HepG2 (cell line): ENCODE results near the gene PFKL. TPM values are rescaled to one million over a fixed set of nuclear protein-coding genes. Genes with fewer than 3 reads are reported as not detected.

Experiments used
- ATAC-seq: fragments of 200-7000 bp; cut with Tn5 transposase; 3 replicates; pipeline ENCODE4 v1.9.1; 2020; ENCODE audit warnings: mild to moderate bottlenecking, moderate library complexity
- BruUV-seq: library from RNA; stranded (reverse); fragments of 400-500 nt; replicated peaks from 2 replicates; lab custom pipeline; 2021; lab: Mats Ljungman, UMichigan
- CTCF ChIA-PET: fragments of 300-600 bp; formaldehyde crosslinking; extraction: SDS; loops from one replicate; lab custom pipeline; 2021; ENCODE audit warnings: low total read pairs, inconsistent platforms, low intra/inter-chr PET ratio; lab: Yijun Ruan, JAX
- POLR2A ChIA-PET: fragments of 350-600 bp; sonication (Branson Sonifier 250); formaldehyde crosslinking; loops from one replicate; lab custom pipeline; 2020; ENCODE audit warnings: antibody characterized with exemption, inconsistent platforms; lab: Yijun Ruan, JAX
- DNase-seq: peaks from one replicate; pipeline ENCODE4 v3.0.0-alpha.2; 2015; ENCODE audit warnings: low spot score
- FAIRE-seq: peaks from 3 replicates; lab custom pipeline; 2011; peaks lifted over from hg19 to GRCh38; lab: Jason Lieb, UNC
- H2AFZ ChIP-seq: one replicate; pipeline ENCODE4 v1.6.1; 2011; ENCODE audit warnings: low read length, inconsistent platforms
- H3K27ac ChIP-seq: fragments of 300-600 bp; 3 replicates; pipeline ENCODE4 v1.8.0; 2011; ENCODE audit warnings: mixed run types, mild to moderate bottlenecking, mixed read lengths, low read length, inconsistent platforms; ENCODE audit not compliant: insufficient read depth; ENCODE audit errors: extremely low read length
- H3K27me3 ChIP-seq, 2 experiments: fragments of 200-600 bp in 1 of 2; 2 replicates in 1 of 2; 3 replicates in 1 of 2; pipeline versions ENCODE4 v1.6.0 to v1.8.0; 2011; ENCODE audit warnings: low read length in 2 of 2, mild to moderate bottlenecking in 2 of 2, moderate library complexity in 2 of 2, inconsistent platforms in 1 of 2; ENCODE audit not compliant: insufficient read depth in 2 of 2, control insufficient read depth in 1 of 2
- H3K36me3 ChIP-seq, 2 experiments: fragments of 200-600 bp in 1 of 2; replicated peaks in 1 of 2; 2 replicates in 1 of 2; 3 replicates in 1 of 2; pipeline versions ENCODE4 v1.5.1 to v1.8.0; 2011; ENCODE audit warnings: low read length in 2 of 2, inconsistent platforms in 1 of 2; ENCODE audit not compliant: insufficient read depth in 2 of 2, control insufficient read depth in 1 of 2
- H3K4me1 ChIP-seq: 2 replicates; pipeline ENCODE4 v1.5.1; 2012; ENCODE audit warnings: low read length, inconsistent platforms; ENCODE audit not compliant: insufficient read depth
- H3K4me2 ChIP-seq: 2 replicates; pipeline ENCODE4 v1.6.0; 2011; ENCODE audit warnings: low read depth, low read length, inconsistent platforms
- H3K4me3 ChIP-seq, 3 experiments: fragments of 200-600 bp in 1 of 3; sonication (generic), shearing (Covaris generic) in 1 of 3; replicated peaks in 1 of 3; 2 replicates each; pipeline ENCODE4 v1.5.1; 2011 to 2016; ENCODE audit warnings: low read length in 3 of 3, inconsistent platforms in 2 of 3, low read depth in 2 of 3, mild to moderate bottlenecking in 2 of 3, control low read depth in 1 of 3, mixed read lengths in 1 of 3; ENCODE audit not compliant: insufficient read depth in 1 of 3
- H3K79me2 ChIP-seq: one replicate; pipeline ENCODE4 v1.6.1; 2011; ENCODE audit warnings: low read length, inconsistent platforms; ENCODE audit not compliant: insufficient read depth
- H3K9ac ChIP-seq: 2 replicates; pipeline ENCODE4 v1.6.0; 2011; ENCODE audit warnings: mild to moderate bottlenecking, low read depth, low read length, inconsistent platforms; ENCODE audit not compliant: insufficient read depth
- H3K9me3 ChIP-seq: 2 replicates; pipeline ENCODE4 v1.5.1; 2012; ENCODE audit warnings: mild to moderate bottlenecking, low read length
- H4K20me1 ChIP-seq: 2 replicates; pipeline ENCODE4 v1.6.0; 2011; ENCODE audit warnings: inconsistent platforms, mild to moderate bottlenecking, low read length, moderate library complexity; ENCODE audit not compliant: insufficient read depth
- HOXA5 ChIP-seq: sonication (generic); formaldehyde crosslinking; IDR thresholded peaks from 2 replicates; pipeline ENCODE4 v1.4.0; 2020; ENCODE audit warnings: missing genetic modification reagents
- TFDP1 ChIP-seq: IDR thresholded peaks from 2 replicates; pipeline ENCODE4 v1.6.1; 2016; ENCODE audit warnings: missing compliant biosample characterization, missing genetic modification reagents, borderline replicate concordance
- ZFP1 ChIP-seq: IDR thresholded peaks from 2 replicates; pipeline ENCODE4 v1.6.1; 2016
- ZNF556 ChIP-seq: sonication (generic); formaldehyde crosslinking; IDR thresholded peaks from 2 replicates; pipeline ENCODE4 v1.4.0; 2020; ENCODE audit warnings: mild to moderate bottlenecking, missing genetic modification reagents, borderline replicate concordance
- ZNF83 ChIP-seq: sonication (generic); formaldehyde crosslinking; IDR thresholded peaks from 2 replicates; pipeline ENCODE4 v1.4.0; 2020; ENCODE audit warnings: missing genetic modification reagents, mild to moderate bottlenecking, borderline replicate concordance
- ZSCAN12 ChIP-seq: sonication (generic); formaldehyde crosslinking; IDR thresholded peaks from 2 replicates; pipeline ENCODE4 v1.9.0; 2021; ENCODE audit warnings: mild to moderate bottlenecking, missing genetic modification reagents
- WGBS: methylation state at CpG from one replicate; pipeline ENCODE4 v1.1.6; 2017; ENCODE audit warnings: low lambda C conversion rate; 5-methylcytosine and 5-hydroxymethylcytosine counted together
- in situ Hi-C: cut with HindIII; loops from 2 replicates; pipeline ENCODE4 v1.10.0; 2017; ENCODE audit warnings: low pct_unique_long_range_greater_than_20kb; ENCODE audit not compliant: extremely low pct_ligation_motif_present
- intact Hi-C: fragments of 100-400 bp; cut with micrococcal nuclease; formaldehyde crosslinking; loops from one replicate; pipeline ENCODE4 v1.10.0; 2022; ENCODE audit not compliant: unreplicated experiment
- polyA plus RNA-seq, 8 experiments: library from polyadenylated mRNA; depleted of rRNA in 3 of 8; stranded (reverse) in 7 of 8; unstranded in 1 of 8; fragments of >200 nt; fragmentation: Illumina TruSeq in 4 of 8; extraction: Trizol in 4 of 8; gene quantifications; 2 replicates each; pipeline versions ENCODE4 v1.2.1 to v1.2.3, GENCODE V29; 2011 to 2016; ENCODE audit warnings: low read depth in 4 of 8, missing spikeins in 1 of 8, mixed read lengths in 1 of 8; ENCODE audit not compliant: insufficient read depth in 1 of 8
- total RNA-seq, 5 experiments: library from RNA; depleted of rRNA; stranded (reverse); fragments of >200 nt; fragmentation: Illumina TruSeq; extraction: Trizol; gene quantifications; 2 replicates each; pipeline ENCODE4 v1.2.3, GENCODE V29; 2016; ENCODE audit warnings: low read depth in 1 of 5
- TF ChIP-seq, protein P1 (sequence below): sonication (generic); formaldehyde crosslinking; IDR thresholded peaks from 2 replicates; pipeline ENCODE4 v1.5.0; 2020; ENCODE audit warnings: missing genetic modification reagents
- TF ChIP-seq, protein P2 (sequence below): sonication (generic); formaldehyde crosslinking; IDR thresholded peaks from 2 replicates; pipeline ENCODE4 v1.5.0; 2020; ENCODE audit warnings: missing genetic modification reagents
- TF ChIP-seq, protein P3 (sequence below): sonication (generic); formaldehyde crosslinking; IDR thresholded peaks from 2 replicates; pipeline ENCODE4; 2020; ENCODE audit warnings: missing genetic modification reagents, mild to moderate bottlenecking, borderline replicate concordance
- TF ChIP-seq, protein P4 (sequence below): sonication (generic); formaldehyde crosslinking; IDR thresholded peaks from 2 replicates; pipeline ENCODE4 v1.4.0; 2020; ENCODE audit warnings: missing genetic modification reagents
- TF ChIP-seq, protein P5 (sequence below): IDR thresholded peaks from 2 replicates; pipeline ENCODE4 v1.6.1; 2016; ENCODE audit warnings: low read depth, control low read depth

PFKL gene
- total and polyA plus RNA-seq, 2 of the 13 experiments (the other 11 are each of a cell fraction or from before 2014, with no cell fraction given): 92.8 to 106 TPM

GRCh38 chr21:44351535-44352252, 51.8 kb downstream of the PFKL start (continued):
- TF ChIP-seq, protein P1, sequence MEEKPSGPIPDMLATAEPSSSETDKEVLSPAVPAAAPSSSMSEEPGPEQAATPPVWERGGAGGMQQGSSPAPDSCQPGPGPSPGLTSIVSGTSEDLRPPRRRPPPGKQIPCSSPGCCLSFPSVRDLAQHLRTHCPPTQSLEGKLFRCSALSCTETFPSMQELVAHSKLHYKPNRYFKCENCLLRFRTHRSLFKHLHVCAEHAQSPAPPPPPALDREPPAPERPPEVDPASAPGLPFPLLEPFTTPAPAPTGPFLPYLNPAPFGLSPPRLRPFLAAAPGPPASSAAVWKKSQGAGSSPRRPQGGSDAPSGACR (CRISPR knock-in tag): no peak
- TF ChIP-seq, protein P2, sequence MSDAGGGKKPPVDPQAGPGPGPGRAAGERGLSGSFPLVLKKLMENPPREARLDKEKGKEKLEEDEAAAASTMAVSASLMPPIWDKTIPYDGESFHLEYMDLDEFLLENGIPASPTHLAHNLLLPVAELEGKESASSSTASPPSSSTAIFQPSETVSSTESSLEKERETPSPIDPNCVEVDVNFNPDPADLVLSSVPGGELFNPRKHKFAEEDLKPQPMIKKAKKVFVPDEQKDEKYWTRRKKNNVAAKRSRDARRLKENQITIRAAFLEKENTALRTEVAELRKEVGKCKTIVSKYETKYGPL: no peak
- TF ChIP-seq, protein P3, sequence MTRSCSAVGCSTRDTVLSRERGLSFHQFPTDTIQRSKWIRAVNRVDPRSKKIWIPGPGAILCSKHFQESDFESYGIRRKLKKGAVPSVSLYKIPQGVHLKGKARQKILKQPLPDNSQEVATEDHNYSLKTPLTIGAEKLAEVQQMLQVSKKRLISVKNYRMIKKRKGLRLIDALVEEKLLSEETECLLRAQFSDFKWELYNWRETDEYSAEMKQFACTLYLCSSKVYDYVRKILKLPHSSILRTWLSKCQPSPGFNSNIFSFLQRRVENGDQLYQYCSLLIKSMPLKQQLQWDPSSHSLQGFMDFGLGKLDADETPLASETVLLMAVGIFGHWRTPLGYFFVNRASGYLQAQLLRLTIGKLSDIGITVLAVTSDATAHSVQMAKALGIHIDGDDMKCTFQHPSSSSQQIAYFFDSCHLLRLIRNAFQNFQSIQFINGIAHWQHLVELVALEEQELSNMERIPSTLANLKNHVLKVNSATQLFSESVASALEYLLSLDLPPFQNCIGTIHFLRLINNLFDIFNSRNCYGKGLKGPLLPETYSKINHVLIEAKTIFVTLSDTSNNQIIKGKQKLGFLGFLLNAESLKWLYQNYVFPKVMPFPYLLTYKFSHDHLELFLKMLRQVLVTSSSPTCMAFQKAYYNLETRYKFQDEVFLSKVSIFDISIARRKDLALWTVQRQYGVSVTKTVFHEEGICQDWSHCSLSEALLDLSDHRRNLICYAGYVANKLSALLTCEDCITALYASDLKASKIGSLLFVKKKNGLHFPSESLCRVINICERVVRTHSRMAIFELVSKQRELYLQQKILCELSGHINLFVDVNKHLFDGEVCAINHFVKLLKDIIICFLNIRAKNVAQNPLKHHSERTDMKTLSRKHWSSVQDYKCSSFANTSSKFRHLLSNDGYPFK (CRISPR knock-in tag): no peak
- TF ChIP-seq, all 625 proteins: peak for 0

- DNase-seq: no peak
- no TSS peak for BruUV-seq
Measured at GRCh38 chr21:44352253-44352860, 52.5 kb downstream of the PFKL start.

More at GRCh38 chr21:44352253-44352860, 52.5 kb downstream of the PFKL start:
- no peaks in the 10 kb centered on the region for H3K36me3 ChIP-seq
- no peak for FAIRE-seq
- no peaks in the 10 kb centered on the region for H4K20me1 ChIP-seq
- H3K27ac ChIP-seq: no peak overlapping the region
- intact Hi-C loops: no loop called here
- no peak overlapping the region for H3K9ac ChIP-seq
- peaks cover 4 to 17% of the 10 kb centered on the region in 2 experiments; a peak in 4 of 5 replicates for H3K27me3 ChIP-seq
- no peak overlapping the region for H2AFZ ChIP-seq
- WGBS: 64% methylated on average over 17 of the region's 17 CpGs
- H3K79me2 ChIP-seq: no peaks in the 10 kb centered on the region
- no peak overlapping the region for H3K4me2 ChIP-seq
- H3K9me3 ChIP-seq: no peaks in the 10 kb centered on the region
- CTCF ChIA-PET: no interaction called here
- in situ Hi-C loops: no loop called here
- POLR2A ChIA-PET: no interaction called here
- peaks cover 22% of the 10 kb centered on the region for H3K4me1 ChIP-seq
- H3K4me3 ChIP-seq: no peak overlapping the region
- no peak for TF ChIP-seq ZSCAN12 (CRISPR knock-in tag)
- no peak for TF ChIP-seq HOXA5 (CRISPR knock-in tag)
- TF ChIP-seq ZNF83 (CRISPR knock-in tag): no peak
- no peak for TF ChIP-seq ZFP1 (CRISPR knock-in tag)
- TF ChIP-seq, protein P4, sequence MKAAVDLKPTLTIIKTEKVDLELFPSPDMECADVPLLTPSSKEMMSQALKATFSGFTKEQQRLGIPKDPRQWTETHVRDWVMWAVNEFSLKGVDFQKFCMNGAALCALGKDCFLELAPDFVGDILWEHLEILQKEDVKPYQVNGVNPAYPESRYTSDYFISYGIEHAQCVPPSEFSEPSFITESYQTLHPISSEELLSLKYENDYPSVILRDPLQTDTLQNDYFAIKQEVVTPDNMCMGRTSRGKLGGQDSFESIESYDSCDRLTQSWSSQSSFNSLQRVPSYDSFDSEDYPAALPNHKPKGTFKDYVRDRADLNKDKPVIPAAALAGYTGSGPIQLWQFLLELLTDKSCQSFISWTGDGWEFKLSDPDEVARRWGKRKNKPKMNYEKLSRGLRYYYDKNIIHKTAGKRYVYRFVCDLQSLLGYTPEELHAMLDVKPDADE (CRISPR knock-in tag): no peak
- TF ChIP-seq, protein P5, sequence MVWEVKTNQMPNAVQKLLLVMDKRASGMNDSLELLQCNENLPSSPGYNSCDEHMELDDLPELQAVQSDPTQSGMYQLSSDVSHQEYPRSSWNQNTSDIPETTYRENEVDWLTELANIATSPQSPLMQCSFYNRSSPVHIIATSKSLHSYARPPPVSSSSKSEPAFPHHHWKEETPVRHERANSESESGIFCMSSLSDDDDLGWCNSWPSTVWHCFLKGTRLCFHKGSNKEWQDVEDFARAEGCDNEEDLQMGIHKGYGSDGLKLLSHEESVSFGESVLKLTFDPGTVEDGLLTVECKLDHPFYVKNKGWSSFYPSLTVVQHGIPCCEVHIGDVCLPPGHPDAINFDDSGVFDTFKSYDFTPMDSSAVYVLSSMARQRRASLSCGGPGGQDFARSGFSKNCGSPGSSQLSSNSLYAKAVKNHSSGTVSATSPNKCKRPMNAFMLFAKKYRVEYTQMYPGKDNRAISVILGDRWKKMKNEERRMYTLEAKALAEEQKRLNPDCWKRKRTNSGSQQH: no peak
- no peak for TF ChIP-seq TFDP1 (CRISPR knock-in tag)
- TF ChIP-seq ZNF556 (CRISPR knock-in tag): no peak
- TF ChIP-seq, all 625 proteins: peak for 0
- ATAC-seq: no peak
